CD14-positive monocyte (primary cell): ENCODE measurements around the gene IL1RAPL1. TPM values are rescaled to one million over a fixed set of nuclear protein-coding genes. Genes with fewer than 3 reads are reported as not detected.

Experiments used
- DNase-seq, 3 donors: peaks; one replicate each; pipeline ENCODE4 v3.0.0-alpha.2; 2011 to 2022
- H2AFZ ChIP-seq: 2 replicates; pipeline ENCODE4 v1.6.0; 2012; ENCODE audit warnings: mild to moderate bottlenecking, low read depth, low read length, inconsistent platforms; ENCODE audit not compliant: insufficient read depth, poor library complexity, severe bottlenecking
- H3K27ac ChIP-seq, 2 donors: 1 replicate in 1 of 2; 2 replicates in 1 of 2; pipeline ENCODE4 v1.5.1; 2012 to 2013; ENCODE audit warnings: low read length in 2 of 2, control low read depth in 1 of 2, inconsistent platforms in 1 of 2, low read depth in 1 of 2, mild to moderate bottlenecking in 1 of 2
- H3K27me3 ChIP-seq, 2 donors: one replicate each; pipeline versions ENCODE4 v1.6.0 to v1.6.1; 2011 to 2013; ENCODE audit warnings: low read length in 2 of 2; ENCODE audit not compliant: control insufficient read depth in 2 of 2, insufficient read depth in 2 of 2
- H3K36me3 ChIP-seq, 2 donors: replicated peaks in 1 of 2; 1 replicate in 1 of 2; 2 replicates in 1 of 2; pipeline versions ENCODE4 v1.5.1 to v1.6.1; 2012 to 2013; ENCODE audit warnings: low read length in 2 of 2, control low read depth in 1 of 2, inconsistent platforms in 1 of 2, mild to moderate bottlenecking in 1 of 2; ENCODE audit not compliant: insufficient read depth in 2 of 2, control insufficient read depth in 1 of 2
- H3K4me1 ChIP-seq, 2 donors: 1 replicate in 1 of 2; 2 replicates in 1 of 2; pipeline versions ENCODE4 v1.5.1 to v1.6.1; 2012 to 2013; ENCODE audit warnings: low read length in 2 of 2, control low read depth in 1 of 2, inconsistent platforms in 1 of 2, mild to moderate bottlenecking in 1 of 2, moderate library complexity in 1 of 2; ENCODE audit not compliant: insufficient read depth in 2 of 2, control insufficient read depth in 1 of 2
- H3K4me2 ChIP-seq: replicated peaks from 2 replicates; pipeline ENCODE3; 2012; ENCODE audit warnings: low read length, moderate library complexity, mild to moderate bottlenecking; ENCODE audit not compliant: poor library complexity, severe bottlenecking; ENCODE audit errors: extremely low read depth
- H3K4me3 ChIP-seq, 3 experiments: fragments of 200-600 bp in 1 of 3; sonication (generic) in 1 of 3; replicated peaks in 1 of 3; 1 replicate in 2 of 3; 2 replicates in 1 of 3; pipeline ENCODE4 v1.5.1; 2011 to 2013; ENCODE audit warnings: low read length in 3 of 3, mild to moderate bottlenecking in 3 of 3, control low read depth in 2 of 3, low read depth in 2 of 3, inconsistent platforms in 1 of 3, moderate library complexity in 1 of 3
- H3K79me2 ChIP-seq: 2 replicates; pipeline ENCODE4 v1.6.0; 2012; ENCODE audit warnings: mild to moderate bottlenecking, control low read depth, inconsistent platforms, low read length, moderate library complexity; ENCODE audit not compliant: insufficient read depth
- H3K9ac ChIP-seq: 2 replicates; pipeline ENCODE4 v1.6.0; 2017; ENCODE audit warnings: low read length, mild to moderate bottlenecking; ENCODE audit not compliant: insufficient read depth, poor library complexity, severe bottlenecking
- H3K9me3 ChIP-seq, 2 donors: replicated peaks in 1 of 2; 1 replicate in 1 of 2; 2 replicates in 1 of 2; pipeline versions ENCODE4 v1.5.1 to v1.6.1; 2012 to 2013; ENCODE audit warnings: low read length in 2 of 2, control low read depth in 1 of 2; ENCODE audit not compliant: control insufficient read depth in 1 of 2, insufficient read depth in 1 of 2
- H4K20me1 ChIP-seq: 2 replicates; pipeline ENCODE4 v1.6.0; 2012; ENCODE audit warnings: mild to moderate bottlenecking, low read length, control low read depth, moderate library complexity; ENCODE audit not compliant: insufficient read depth
- H3K27ac Mint-ChIP-seq, 7 donors: one replicate each; pipeline ENCODE4 v1.8.0; 2020; ENCODE audit warnings: mild to moderate bottlenecking in 7 of 7, mixed read lengths in 7 of 7, moderate library complexity in 6 of 7, inconsistent platforms in 2 of 7
- H3K27me3 Mint-ChIP-seq, 3 donors: one replicate each; pipeline ENCODE4 v1.8.0; 2021 to 2022; ENCODE audit warnings: low read depth in 3 of 3, mild to moderate bottlenecking in 3 of 3, mixed read lengths in 3 of 3, moderate library complexity in 3 of 3, inconsistent platforms in 1 of 3
- H3K36me3 Mint-ChIP-seq, 2 donors: one replicate each; pipeline ENCODE4 v1.8.0; 2020; ENCODE audit warnings: mixed read lengths in 2 of 2, inconsistent platforms in 1 of 2, mild to moderate bottlenecking in 1 of 2
- H3K4me1 Mint-ChIP-seq: one replicate; pipeline ENCODE4 v1.8.0; 2020; ENCODE audit warnings: mild to moderate bottlenecking, mixed read lengths
- H3K4me3 Mint-ChIP-seq, 2 donors: one replicate each; pipeline ENCODE4 v1.8.0; 2020; ENCODE audit warnings: mild to moderate bottlenecking in 2 of 2, mixed read lengths in 2 of 2, moderate library complexity in 1 of 2
- H3K9me3 Mint-ChIP-seq, 7 donors: one replicate each; pipeline ENCODE4 v1.8.0; 2020 to 2022; ENCODE audit warnings: mixed read lengths in 7 of 7, mild to moderate bottlenecking in 6 of 7, moderate library complexity in 6 of 7, inconsistent platforms in 2 of 7
- CTCF ChIP-seq: fragments of 200-600 bp; IDR thresholded peaks from one replicate; pipeline ENCODE4 v1.8.0; 2022; ENCODE audit warnings: antibody characterized with exemption, mild to moderate bottlenecking
- WGBS: methylation state at CpG from one replicate; pipeline ENCODE4 v1.1.5; 2013; ENCODE audit warnings: missing lambda C conversion rate; ENCODE audit not compliant: insufficient coverage; 5-methylcytosine and 5-hydroxymethylcytosine counted together
- intact Hi-C, 2 donors: fragments of 100-400 bp; cut with micrococcal nuclease; formaldehyde crosslinking; loops; one replicate each; pipeline versions ENCODE4 v1.15.0 to v1.15.1; 2023
- polyA plus RNA-seq, 3 donors: library from polyadenylated mRNA; depleted of rRNA in 1 of 3; unstranded in 2 of 3; stranded (reverse) in 1 of 3; fragments of 300-500 nt in 2 of 3; fragments of >200 nt in 1 of 3; fragmentation: Illumina TruSeq in 2 of 3; gene quantifications; 1 replicate in 2 of 3; 2 replicates in 1 of 3; pipeline ENCODE4 v1.2.3, GENCODE V29; 2012 to 2021

The IL1RAPL1 gene
- polyA plus RNA-seq, 3 donors = not detected

- Mint-ChIP-seq H3K27ac (no peak overlapping the region), H3K4me3 (no peak overlapping the region), H3K36me3 (no peaks in the 10 kb centered on the region), H3K4me1 (no peaks in the 10 kb centered on the region), H3K9me3 (peaks cover 0 to 10% (median 0%) of the 10 kb centered on the region in 7 donors), H3K27me3 (peaks cover 0 to 2% (median 0%) of the 10 kb centered on the region in 3 donors)
- no peaks in the 10 kb centered on the region for H3K9me3 ChIP-seq
- H3K4me2 ChIP-seq = no peak overlapping the region
- H3K27me3 ChIP-seq = no peaks in the 10 kb centered on the region
- no peaks in the 10 kb centered on the region for H3K79me2 ChIP-seq
- H3K9ac ChIP-seq = no peak overlapping the region
- no peaks in the 10 kb centered on the region for H3K4me1 ChIP-seq
- no peak for TF ChIP-seq CTCF
- intact Hi-C loops = no loop called here
- H4K20me1 ChIP-seq = no peaks in the 10 kb centered on the region
- H2AFZ ChIP-seq = no peak overlapping the region
- no peak overlapping the region for H3K27ac ChIP-seq
- no peak for DNase-seq
- no peak overlapping the region for H3K4me3 ChIP-seq
- H3K36me3 ChIP-seq = no peaks in the 10 kb centered on the region
Measured at GRCh38 chrX:29275928-29276327, 688.7 kb downstream of the IL1RAPL1 start.

GRCh38 chrX:29281078-29281742 lies 694.0 kb downstream of the IL1RAPL1 start:
- Histone ChIP-seq H2AFZ (no peak overlapping the region), H3K9ac (no peak overlapping the region), H3K4me3 (no peak overlapping the region), H3K4me2 (no peak overlapping the region), H3K79me2 (no peaks in the 10 kb centered on the region), H3K36me3 (no peaks in the 10 kb centered on the region), H3K4me1 (no peaks in the 10 kb centered on the region), H3K9me3 (peaks cover 0 to 3% of the 10 kb centered on the region in 2 donors), H3K27me3 (no peaks in the 10 kb centered on the region), H4K20me1 (no peaks in the 10 kb centered on the region), H3K27ac (no peak overlapping the region)
- no peaks in the 10 kb centered on the region for H3K27me3 Mint-ChIP-seq
- H3K4me3 Mint-ChIP-seq = no peak overlapping the region
- peaks cover 0 to 2% (median 0%) of the 10 kb centered on the region in 7 donors for H3K9me3 Mint-ChIP-seq
- no peak for DNase-seq
- H3K36me3 Mint-ChIP-seq = no peaks in the 10 kb centered on the region
- TF ChIP-seq CTCF = no peak
- H3K4me1 Mint-ChIP-seq = no peaks in the 10 kb centered on the region
- H3K27ac Mint-ChIP-seq = no peak overlapping the region
- intact Hi-C loops = no loop called here
- no CpG with 5 or more reads among the region's 2 CpGs for WGBS
